Measurements from ENCODE around the gene PPP1R13L. TPM values are rescaled to one million over a fixed set of nuclear protein-coding genes. Genes with fewer than 3 reads are reported as not detected.
"Not testable (repeated sequence)": the region's sequence is repeated elsewhere in the genome, so short reads cannot be mapped to it uniquely, and the experiment has no call there.

The PPP1R13L gene
- total and polyA plus RNA-seq, 5 donors = 100 to 161 (median 141) TPM

GRCh38 chr19:45419396-45419795, 14.5 kb upstream of the PPP1R13L start:
- H3K4me1 ChIP-seq (ENCODE audit: control insufficient read depth, insufficient read depth, low read length) = no peaks in the 10 kb centered on the region
- 49% methylated on average over 4 of the region's 4 CpGs for WGBS
- no peak overlapping the region for H3K4me3 ChIP-seq (ENCODE audit: low read length)
- H3K27ac ChIP-seq (ENCODE audit: low read length) = no peak overlapping the region
- H3K27me3 ChIP-seq (ENCODE audit: control insufficient read depth, insufficient read depth) = no peaks in the 10 kb centered on the region
- H3K9me3 ChIP-seq (ENCODE audit: control insufficient read depth, low read length) = no peaks in the 10 kb centered on the region
- DNase-seq (peak in 1 of 3 donors; percentile 72), ATAC-seq (no peak)
- intact Hi-C loops (cut with DNase I) = no loop called here

DNA sequence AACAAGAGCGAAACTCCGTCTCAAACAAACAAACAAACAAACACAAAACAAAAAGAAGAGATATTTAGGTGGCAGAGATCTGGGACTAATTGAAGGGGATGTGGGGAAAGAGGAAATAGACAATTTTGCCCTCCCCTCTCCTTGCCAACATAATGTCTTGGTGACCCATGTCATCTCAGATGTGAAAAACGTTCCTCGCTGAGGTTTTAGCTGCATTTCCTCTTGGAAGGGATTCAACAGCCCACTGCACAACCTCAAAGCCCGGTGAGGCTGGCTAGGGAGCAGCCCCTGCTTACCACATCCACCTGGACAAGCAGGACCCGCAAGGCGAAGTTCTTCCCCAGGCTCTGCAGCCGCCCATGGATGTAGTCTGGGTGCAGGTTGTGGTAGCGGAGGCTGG, 13.9 kb upstream of the PPP1R13L start:
- Histone ChIP-seq H3K27me3 (ENCODE audit: control insufficient read depth, insufficient read depth) (no peaks in the 10 kb centered on the region), H3K27ac (ENCODE audit: low read length) (no peak overlapping the region), H3K4me1 (ENCODE audit: control insufficient read depth, insufficient read depth, low read length) (no peaks in the 10 kb centered on the region), H3K4me3 (ENCODE audit: low read length) (no peak overlapping the region), H3K9me3 (ENCODE audit: control insufficient read depth, low read length) (no peaks in the 10 kb centered on the region)
- DNase-seq (peak in 1 of 3 donors; percentile 35), ATAC-seq (no peak)
- WGBS = 69% methylated on average over 9 of the region's 9 CpGs
- intact Hi-C loops (cut with DNase I) = no loop called here

DNA sequence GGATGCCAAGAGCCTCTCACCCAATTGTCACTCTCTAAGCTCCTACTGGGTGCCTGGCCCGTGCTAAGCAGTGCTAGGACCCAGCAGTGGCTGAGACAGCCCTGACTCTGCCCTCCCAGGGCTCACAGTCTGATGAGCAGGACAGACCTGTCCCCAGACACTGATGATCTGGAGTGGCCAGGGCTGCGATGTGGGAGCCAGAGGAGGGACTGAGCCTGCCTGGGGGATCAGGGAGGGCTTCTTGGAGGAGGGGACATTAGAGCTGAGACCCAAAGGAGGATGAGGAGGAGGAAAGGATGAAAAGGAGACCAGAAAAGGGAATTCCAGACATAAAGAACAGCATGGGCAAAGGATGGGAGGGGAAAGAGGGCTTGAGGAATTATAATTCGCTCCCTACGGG, 12.3 kb upstream of the PPP1R13L start:
- WGBS = 81% methylated on average over 4 of the region's 4 CpGs
- intact Hi-C loops (cut with DNase I) = no loop called here
- ATAC-seq = no peak
- Histone ChIP-seq H3K4me1 (ENCODE audit: control insufficient read depth, insufficient read depth, low read length) (no peaks in the 10 kb centered on the region), H3K27ac (ENCODE audit: low read length) (no peak overlapping the region), H3K9me3 (ENCODE audit: control insufficient read depth, low read length) (no peaks in the 10 kb centered on the region), H3K27me3 (ENCODE audit: control insufficient read depth, insufficient read depth) (no peaks in the 10 kb centered on the region), H3K4me3 (ENCODE audit: low read length) (no peak overlapping the region)
- DNase-seq = no peak

- Histone ChIP-seq H3K9me3 (ENCODE audit: control insufficient read depth, low read length) (no peaks in the 10 kb centered on the region), H3K4me3 (ENCODE audit: low read length) (no peak overlapping the region), H3K27ac (ENCODE audit: low read length) (no peak overlapping the region), H3K27me3 (ENCODE audit: control insufficient read depth, insufficient read depth) (no peaks in the 10 kb centered on the region), H3K4me1 (ENCODE audit: control insufficient read depth, insufficient read depth, low read length) (no peaks in the 10 kb centered on the region)
- intact Hi-C loops (cut with DNase I) = no loop called here
- 96% methylated on average over 8 of the region's 8 CpGs for WGBS
- DNase-seq (no peak), ATAC-seq (no peak)
Measured at GRCh38 chr19:45414468-45414867, 9.6 kb upstream of the PPP1R13L start.

DNA sequence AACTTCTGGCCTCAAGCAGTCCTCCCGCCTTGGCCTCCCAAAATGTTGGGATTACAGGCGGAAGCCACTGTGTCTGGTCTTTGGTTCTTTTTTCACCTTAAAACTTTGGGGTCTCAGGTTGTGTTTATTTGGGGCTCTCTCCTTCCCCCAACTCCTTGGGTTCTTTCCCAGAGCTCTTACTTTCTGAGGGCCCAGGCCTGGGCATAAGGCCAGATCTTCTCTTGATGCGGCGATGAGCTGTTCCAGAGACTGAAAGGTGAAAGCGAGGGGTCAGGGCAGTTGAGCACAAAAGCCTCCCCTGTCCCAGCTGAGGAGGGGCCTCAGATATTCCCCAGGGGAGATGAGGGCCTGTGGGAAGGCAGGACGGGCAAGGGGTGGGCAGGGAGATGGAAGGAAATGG, 8.6 kb upstream of the PPP1R13L start:
- ATAC-seq = no peak
- no peak for DNase-seq
- Histone ChIP-seq H3K27me3 (ENCODE audit: control insufficient read depth, insufficient read depth) (no peaks in the 10 kb centered on the region), H3K27ac (ENCODE audit: low read length) (no peak overlapping the region), H3K4me3 (ENCODE audit: low read length) (no peak overlapping the region), H3K4me1 (ENCODE audit: control insufficient read depth, insufficient read depth, low read length) (no peaks in the 10 kb centered on the region), H3K9me3 (ENCODE audit: control insufficient read depth, low read length) (no peaks in the 10 kb centered on the region)
- WGBS = 75% methylated on average over 6 of the region's 6 CpGs
- intact Hi-C loops (cut with DNase I) = no loop called here

DNA sequence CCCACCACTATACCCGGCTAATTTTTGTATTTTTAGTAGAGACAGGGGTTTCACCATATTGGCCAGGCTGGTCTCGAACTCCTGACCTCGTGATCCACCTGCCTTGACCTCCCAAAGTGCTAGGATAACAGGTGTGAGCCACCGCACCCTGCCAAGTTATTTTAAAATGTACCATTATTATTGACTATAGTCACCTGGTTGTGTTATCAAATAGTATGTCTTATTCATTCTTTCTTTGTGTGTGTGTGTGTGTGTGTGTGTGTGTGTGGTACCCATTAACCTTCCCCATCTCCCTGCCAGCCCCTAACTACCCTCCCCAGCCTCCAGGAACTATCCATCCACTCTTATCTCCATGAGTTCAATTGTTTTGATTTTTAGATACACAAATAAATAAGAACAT, 5.5 kb upstream of the PPP1R13L start:
- 96% methylated on average over 4 of the region's 4 CpGs for WGBS
- ATAC-seq; H3K27me3 ChIP-seq (ENCODE audit: control insufficient read depth, insufficient read depth); H3K4me1 ChIP-seq (ENCODE audit: control insufficient read depth, insufficient read depth, low read length); DNase-seq; H3K27ac ChIP-seq (ENCODE audit: low read length); H3K9me3 ChIP-seq (ENCODE audit: control insufficient read depth, low read length); intact Hi-C loops (cut with DNase I); H3K4me3 ChIP-seq (ENCODE audit: low read length): not testable (repeated sequence)

GRCh38 chr19:45409557-45409920, 4.7 kb upstream of the PPP1R13L start:
- intact Hi-C loops (cut with DNase I) = no loop called here
- DNase-seq (no peak), ATAC-seq (no peak)
- Histone ChIP-seq H3K4me3 (ENCODE audit: low read length) (no peak overlapping the region), H3K27ac (ENCODE audit: low read length) (no peak overlapping the region), H3K27me3 (ENCODE audit: control insufficient read depth, insufficient read depth) (no peaks in the 10 kb centered on the region), H3K9me3 (ENCODE audit: control insufficient read depth, low read length) (no peaks in the 10 kb centered on the region), H3K4me1 (ENCODE audit: control insufficient read depth, insufficient read depth, low read length) (no peaks in the 10 kb centered on the region)
- WGBS = 49% methylated on average over 4 of the region's 4 CpGs

DNA sequence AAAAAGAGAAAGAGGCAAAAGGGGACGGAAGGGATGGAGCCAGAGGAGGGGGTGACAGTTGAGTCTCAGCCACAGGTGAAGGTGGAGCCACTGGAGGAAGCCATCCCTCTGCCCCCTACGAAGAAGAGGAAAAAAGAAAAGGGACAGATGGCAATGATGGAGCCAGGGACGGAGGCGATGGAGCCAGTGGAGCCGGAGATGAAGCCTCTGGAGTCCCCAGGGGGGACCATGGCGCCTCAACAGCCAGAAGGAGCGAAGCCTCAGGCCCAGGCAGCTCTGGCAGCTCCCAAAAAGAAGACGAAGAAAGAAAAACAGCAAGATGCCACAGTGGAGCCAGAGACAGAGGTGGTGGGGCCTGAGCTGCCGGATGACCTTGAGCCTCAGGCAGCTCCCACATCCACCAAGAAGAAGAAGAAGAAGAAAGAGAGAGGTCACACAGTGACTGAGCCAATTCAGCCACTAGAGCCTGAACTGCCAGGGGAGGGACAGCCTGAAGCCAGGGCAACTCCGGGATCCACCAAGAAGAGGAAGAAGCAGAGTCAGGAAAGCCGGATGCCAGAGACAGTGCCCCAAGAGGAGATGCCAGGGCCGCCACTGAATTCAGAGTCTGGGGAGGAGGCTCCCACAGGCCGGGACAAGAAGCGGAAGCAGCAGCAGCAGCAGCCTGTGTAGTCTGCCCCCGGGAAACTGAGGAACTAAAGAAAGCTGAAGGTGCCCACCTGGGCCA, 4.1 kb upstream of the PPP1R13L start:
- no peak for ATAC-seq
- H3K27ac ChIP-seq (ENCODE audit: low read length) = no peak overlapping the region
- intact Hi-C loops (cut with DNase I) = no loop called here
- H3K4me1 ChIP-seq (ENCODE audit: control insufficient read depth, insufficient read depth, low read length) = no peaks in the 10 kb centered on the region
- DNase-seq = no peak
- no peak overlapping the region for H3K4me3 ChIP-seq (ENCODE audit: low read length)
- no peaks in the 10 kb centered on the region for H3K27me3 ChIP-seq (ENCODE audit: control insufficient read depth, insufficient read depth)
- WGBS = 80% methylated on average over 15 of the region's 15 CpGs
- no peaks in the 10 kb centered on the region for H3K9me3 ChIP-seq (ENCODE audit: control insufficient read depth, low read length)

- Histone ChIP-seq H3K4me1 (ENCODE audit: control insufficient read depth, insufficient read depth, low read length) (no peaks in the 10 kb centered on the region), H3K4me3 (ENCODE audit: low read length) (no peak overlapping the region), H3K9me3 (ENCODE audit: control insufficient read depth, low read length) (no peaks in the 10 kb centered on the region), H3K27ac (ENCODE audit: low read length) (no peak overlapping the region), H3K27me3 (ENCODE audit: control insufficient read depth, insufficient read depth) (no peaks in the 10 kb centered on the region)
- intact Hi-C loops (cut with DNase I) = no loop called here
- 87% methylated on average over 8 of the region's 8 CpGs for WGBS
- DNase-seq (no peak), ATAC-seq (no peak)
Measured at GRCh38 chr19:45408121-45408520, 3.3 kb upstream of the PPP1R13L start.

DNA sequence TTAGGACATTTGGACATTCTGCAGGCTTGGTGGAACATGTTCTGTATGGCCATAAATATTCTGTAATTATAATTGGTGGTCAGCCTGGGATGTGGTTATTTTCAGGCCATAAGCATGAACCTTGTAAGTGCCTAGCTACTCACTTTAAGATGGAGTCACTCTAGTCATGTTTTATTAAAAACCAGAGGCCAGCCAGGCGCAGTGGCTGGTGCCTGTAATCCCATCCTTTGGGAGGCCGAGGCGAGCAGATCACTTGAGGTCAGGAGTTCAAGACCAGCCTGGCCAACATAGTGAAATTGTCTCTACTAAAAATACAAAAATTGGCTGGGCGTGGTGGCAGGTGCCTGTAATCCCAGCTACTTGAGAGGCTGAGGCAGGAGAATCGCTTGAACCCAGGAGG, 2.7 kb upstream of the PPP1R13L start:
- DNase-seq; ATAC-seq; H3K27me3 ChIP-seq (ENCODE audit: control insufficient read depth, insufficient read depth); H3K4me1 ChIP-seq (ENCODE audit: control insufficient read depth, insufficient read depth, low read length); H3K27ac ChIP-seq (ENCODE audit: low read length); intact Hi-C loops (cut with DNase I); H3K4me3 ChIP-seq (ENCODE audit: low read length); H3K9me3 ChIP-seq (ENCODE audit: control insufficient read depth, low read length): not testable (repeated sequence)
- 85% methylated on average over 5 of the region's 5 CpGs for WGBS

DNA sequence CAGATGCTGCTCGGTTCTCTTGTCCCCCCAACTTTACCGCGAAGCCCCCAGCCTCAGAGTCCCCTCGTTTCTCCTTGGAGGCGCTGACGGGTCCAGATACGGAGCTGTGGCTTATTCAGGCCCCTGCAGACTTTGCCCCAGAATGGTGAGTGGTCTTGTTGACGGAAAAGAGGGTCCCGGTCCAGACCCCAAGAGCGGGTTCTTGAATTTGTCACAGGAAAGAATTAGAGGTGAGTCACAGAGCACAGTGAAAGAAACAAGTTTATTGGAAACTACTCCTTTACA, 2.2 kb upstream of the PPP1R13L start:
- ATAC-seq (no peak), DNase-seq (no peak)
- Histone ChIP-seq H3K9me3 (ENCODE audit: control insufficient read depth, low read length) (no peaks in the 10 kb centered on the region), H3K4me1 (ENCODE audit: control insufficient read depth, insufficient read depth, low read length) (no peaks in the 10 kb centered on the region), H3K27ac (ENCODE audit: low read length) (no peak overlapping the region), H3K27me3 (ENCODE audit: control insufficient read depth, insufficient read depth) (no peaks in the 10 kb centered on the region), H3K4me3 (ENCODE audit: low read length) (peak overlapping the region; percentile 56)
- WGBS = 2% methylated on average over 10 of the region's 10 CpGs
- intact Hi-C loops (cut with DNase I) = no loop called here
